MCF 10A (cell line): ENCODE data around the gene ORAI2. TPM values are rescaled to one million over a fixed set of nuclear protein-coding genes. Genes with fewer than 3 reads are reported as not detected.

ENCODE experiments used
- BruUV-seq: library from RNA; stranded (reverse); fragments of 400-500 nt; replicated peaks from 2 replicates; lab custom pipeline; 2021; lab: Mats Ljungman, UMichigan
- CTCF ChIA-PET: fragments of 300-600 bp; sonication (Branson Sonifier 250); formaldehyde crosslinking; extraction: SDS; loops from one replicate; lab custom pipeline; 2021; ENCODE audit warnings: antibody characterized with exemption, inconsistent platforms; lab: Yijun Ruan, JAX
- POLR2A ChIA-PET: fragments of 300-600, 350-650 bp; sonication (Branson Sonifier 250); formaldehyde crosslinking; extraction: SDS; loops from one replicate; lab custom pipeline; 2020; ENCODE audit warnings: antibody characterized with exemption, inconsistent platforms; lab: Yijun Ruan, JAX
- DNase-seq: peaks from one replicate; pipeline ENCODE4 v3.0.0-alpha.2; 2018; ENCODE audit not compliant: unreplicated experiment
- H3K27ac Mint-ChIP-seq: one replicate; pipeline ENCODE4 v1.8.0; 2022; ENCODE audit warnings: mild to moderate bottlenecking, low read depth, mixed read lengths; ENCODE audit not compliant: unreplicated experiment
- H3K27me3 Mint-ChIP-seq: one replicate; pipeline ENCODE4 v1.8.0; 2022; ENCODE audit warnings: mixed read lengths; ENCODE audit not compliant: insufficient read depth, unreplicated experiment
- H3K36me3 Mint-ChIP-seq: one replicate; pipeline ENCODE4 v1.8.0; 2022; ENCODE audit warnings: mild to moderate bottlenecking, moderate library complexity, mixed read lengths; ENCODE audit not compliant: insufficient read depth, unreplicated experiment
- H3K4me1 Mint-ChIP-seq: one replicate; pipeline ENCODE4 v1.8.0; 2022; ENCODE audit warnings: mixed read lengths; ENCODE audit not compliant: insufficient read depth, unreplicated experiment
- H3K4me3 Mint-ChIP-seq: one replicate; pipeline ENCODE4 v1.8.0; 2022; ENCODE audit warnings: mild to moderate bottlenecking, moderate library complexity, mixed read lengths; ENCODE audit not compliant: unreplicated experiment
- H3K9me3 Mint-ChIP-seq: one replicate; pipeline ENCODE4 v1.8.0; 2022; ENCODE audit warnings: mixed read lengths; ENCODE audit not compliant: unreplicated experiment
- intact Hi-C: fragments of 100-400 bp; cut with micrococcal nuclease; formaldehyde crosslinking; loops from 2 replicates; pipeline ENCODE4 v1.14.1; 2022
- total RNA-seq: library from RNA; stranded (reverse); gene quantifications from 2 replicates; pipeline ENCODE4 v1.2.3, GENCODE V29; 2022
- TF ChIP-seq, protein P1 (sequence below): fragments of 200-600 bp; IDR thresholded peaks from one replicate; pipeline ENCODE4 v1.8.0; 2022; ENCODE audit warnings: antibody characterized with exemption, mild to moderate bottlenecking; ENCODE audit not compliant: unreplicated experiment

ORAI2 gene
- total RNA-seq, 1 experiment from 2014 or later = 9.1 TPM

DNA sequence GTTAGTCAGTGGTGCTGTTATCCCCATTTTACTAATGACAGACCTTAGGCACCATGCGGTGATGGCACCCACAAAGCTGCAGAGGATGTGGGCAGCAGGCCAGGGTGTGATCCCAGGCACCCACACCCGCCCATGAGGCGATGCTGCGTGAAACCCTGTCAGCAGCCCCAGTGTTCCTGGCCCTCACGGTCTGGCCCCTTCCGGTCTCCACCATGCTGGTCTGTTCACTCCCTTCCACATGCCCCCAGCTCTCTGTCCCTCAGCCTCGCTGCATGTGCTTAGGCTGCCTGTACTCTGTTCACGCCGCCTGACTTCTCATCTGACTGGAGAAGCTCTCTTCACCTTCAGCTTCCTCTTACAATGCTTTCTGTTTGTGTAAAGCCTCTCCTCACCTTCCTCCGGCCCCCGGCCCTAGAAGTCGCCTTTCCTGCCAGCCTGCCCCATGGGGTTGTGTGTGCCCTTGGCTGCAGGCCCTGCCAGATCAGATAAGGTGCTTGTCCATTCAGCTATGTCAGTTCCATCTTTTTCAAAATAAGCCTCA, 17.6 kb upstream of the ORAI2 start:
- Mint-ChIP-seq H3K36me3 (peaks cover 93% of the 10 kb centered on the region), H3K27ac (no peak overlapping the region), H3K4me1 (no peaks in the 10 kb centered on the region), H3K4me3 (no peak overlapping the region), H3K9me3 (no peaks in the 10 kb centered on the region), H3K27me3 (no peaks in the 10 kb centered on the region)
- ChIA-PET POLR2A (interaction anchor here (1.1 kb wide), 1 partner anchor 14 kb away, joined by 4 read pairs; no protein-coding TSS in a partner anchor), CTCF (interaction anchor here (0.7 to 1.9 kb wide), 3 partner anchors 11 to 143 kb away, joined by 3 to 6 read pairs (median 4); no protein-coding TSS in a partner anchor)
- BruUV-seq = no TSS peak
- no peak for DNase-seq
- intact Hi-C loops = no loop called here
- TF ChIP-seq, protein P1, sequence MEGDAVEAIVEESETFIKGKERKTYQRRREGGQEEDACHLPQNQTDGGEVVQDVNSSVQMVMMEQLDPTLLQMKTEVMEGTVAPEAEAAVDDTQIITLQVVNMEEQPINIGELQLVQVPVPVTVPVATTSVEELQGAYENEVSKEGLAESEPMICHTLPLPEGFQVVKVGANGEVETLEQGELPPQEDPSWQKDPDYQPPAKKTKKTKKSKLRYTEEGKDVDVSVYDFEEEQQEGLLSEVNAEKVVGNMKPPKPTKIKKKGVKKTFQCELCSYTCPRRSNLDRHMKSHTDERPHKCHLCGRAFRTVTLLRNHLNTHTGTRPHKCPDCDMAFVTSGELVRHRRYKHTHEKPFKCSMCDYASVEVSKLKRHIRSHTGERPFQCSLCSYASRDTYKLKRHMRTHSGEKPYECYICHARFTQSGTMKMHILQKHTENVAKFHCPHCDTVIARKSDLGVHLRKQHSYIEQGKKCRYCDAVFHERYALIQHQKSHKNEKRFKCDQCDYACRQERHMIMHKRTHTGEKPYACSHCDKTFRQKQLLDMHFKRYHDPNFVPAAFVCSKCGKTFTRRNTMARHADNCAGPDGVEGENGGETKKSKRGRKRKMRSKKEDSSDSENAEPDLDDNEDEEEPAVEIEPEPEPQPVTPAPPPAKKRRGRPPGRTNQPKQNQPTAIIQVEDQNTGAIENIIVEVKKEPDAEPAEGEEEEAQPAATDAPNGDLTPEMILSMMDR = no peak

- Mint-ChIP-seq H3K4me3 (no peak overlapping the region), H3K27me3 (no peaks in the 10 kb centered on the region), H3K4me1 (no peaks in the 10 kb centered on the region), H3K27ac (no peak overlapping the region), H3K9me3 (no peaks in the 10 kb centered on the region), H3K36me3 (peaks cover 93% of the 10 kb centered on the region)
- ChIA-PET POLR2A (interaction anchor here (0.5 kb wide), 1 partner anchor 24 kb away, joined by 3 read pairs; no protein-coding TSS in a partner anchor), CTCF (no interaction called here)
- no TSS peak for BruUV-seq
- DNase-seq = no peak
- TF ChIP-seq, protein P1 = no peak
- intact Hi-C loops = no loop called here
These were observed 17.0 kb upstream of the ORAI2 start for GRCh38 chr7:102416406-102416805.

- Mint-ChIP-seq H3K9me3 (no peaks in the 10 kb centered on the region), H3K27ac (peak overlapping the region; percentile 32), H3K36me3 (peaks cover 92% of the 10 kb centered on the region), H3K4me1 (no peaks in the 10 kb centered on the region), H3K4me3 (no peak overlapping the region), H3K27me3 (no peaks in the 10 kb centered on the region)
- CTCF ChIA-PET = interaction anchor here (0.7 to 1.1 kb wide), 2 partner anchors 13 to 132 kb away, joined by 3 to 4 read pairs; no protein-coding TSS in a partner anchor
- DNase-seq = no peak
- no TSS peak for BruUV-seq
- TF ChIP-seq, protein P1 = no peak
- POLR2A ChIA-PET = no interaction called here
- intact Hi-C loops = no loop called here
These were observed 16.3 kb upstream of the ORAI2 start for GRCh38 chr7:102417105-102417504.

DNA sequence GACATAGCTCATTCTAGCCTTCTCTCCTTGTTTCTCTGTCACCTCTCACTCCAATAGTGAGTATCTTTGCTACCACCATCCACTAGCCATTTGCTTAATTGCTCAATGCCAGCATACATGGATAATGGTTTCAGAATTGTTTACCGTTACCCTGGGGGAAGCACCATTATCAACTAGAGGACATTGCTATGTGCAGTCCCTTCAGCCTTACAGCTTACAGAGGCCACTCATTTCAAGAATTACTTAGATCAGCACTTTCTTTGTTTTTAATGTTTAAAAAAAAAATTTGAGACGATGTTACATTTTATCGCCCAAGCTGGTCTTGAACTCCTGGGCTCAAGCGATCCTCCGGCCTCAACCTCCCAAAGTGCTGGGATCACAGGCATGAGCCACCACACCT, 14.8 kb upstream of the ORAI2 start:
- TF ChIP-seq, protein P1 = no peak
- H3K4me1 Mint-ChIP-seq = no peaks in the 10 kb centered on the region
- no peak overlapping the region for H3K27ac Mint-ChIP-seq
- ChIA-PET POLR2A (interaction anchor here (0.7 kb wide), 1 partner anchor 11 kb away, joined by 3 read pairs; no protein-coding TSS in a partner anchor), CTCF (interaction anchor here (0.6 kb wide), 1 partner anchor 14 kb away, joined by 3 read pairs; no protein-coding TSS in a partner anchor)
- H3K27me3 Mint-ChIP-seq = no peaks in the 10 kb centered on the region
- no peak overlapping the region for H3K4me3 Mint-ChIP-seq
- H3K9me3 Mint-ChIP-seq = no peaks in the 10 kb centered on the region
- intact Hi-C loops = no loop called here
- peaks cover 92% of the 10 kb centered on the region for H3K36me3 Mint-ChIP-seq
- no peak for DNase-seq
- no TSS peak for BruUV-seq
